NCI-H2029 treated with DMSO at 0.1 percent for 48 hours (cell line): ENCODE data around the gene DMRTB1.

ENCODE experiments used
- DNase-seq: peaks from one replicate; lab custom pipeline; 2025; lab: John Stamatoyannopoulos, UW

Gene DMRTB1

DNA sequence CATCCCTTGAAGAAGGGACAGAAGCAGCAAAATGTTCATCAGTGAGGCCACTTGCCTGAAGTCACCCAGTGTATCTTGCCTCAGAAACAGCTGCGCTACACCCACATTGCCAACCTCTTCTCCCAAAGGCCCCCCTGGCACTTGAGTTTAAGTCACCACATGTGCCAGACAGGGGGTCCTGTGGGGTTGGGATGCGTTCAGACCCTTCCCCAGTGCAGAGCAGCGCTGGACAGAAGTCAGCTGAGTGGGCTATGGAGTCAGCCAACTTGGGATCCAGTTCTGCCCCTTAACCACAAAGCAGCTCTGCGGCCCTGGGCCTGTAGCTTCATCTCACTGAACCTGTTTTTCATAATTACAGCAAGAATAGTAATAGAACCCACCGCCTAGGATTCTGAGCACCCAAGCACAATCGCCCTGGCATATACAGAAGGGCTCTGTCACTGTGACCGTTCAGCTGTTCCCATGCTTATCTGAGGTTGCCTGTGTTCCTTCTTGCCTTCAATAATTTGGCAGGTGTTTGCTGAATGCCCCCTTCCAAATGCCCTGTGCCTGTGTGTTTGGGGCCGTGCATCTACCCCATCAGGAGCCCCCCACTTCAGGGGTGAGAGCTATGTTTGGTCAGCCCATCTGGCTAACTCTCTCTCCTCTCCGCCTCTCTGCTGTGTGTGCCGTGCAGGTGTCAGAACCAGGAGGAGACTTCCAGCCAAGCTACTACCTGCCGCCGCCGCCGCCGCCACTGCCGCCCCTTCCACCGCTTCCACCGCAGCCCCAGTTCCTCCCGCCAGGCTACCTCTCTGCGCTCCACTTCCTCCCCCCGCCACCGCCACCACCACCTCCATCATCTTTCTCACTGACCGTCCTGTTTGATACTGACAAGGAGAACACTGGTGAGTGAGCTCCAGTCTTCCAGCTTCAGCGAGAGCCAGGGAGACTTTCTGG, 5.0 kb downstream of the DMRTB1 start:
- DNase-seq, result no peak

DNA sequence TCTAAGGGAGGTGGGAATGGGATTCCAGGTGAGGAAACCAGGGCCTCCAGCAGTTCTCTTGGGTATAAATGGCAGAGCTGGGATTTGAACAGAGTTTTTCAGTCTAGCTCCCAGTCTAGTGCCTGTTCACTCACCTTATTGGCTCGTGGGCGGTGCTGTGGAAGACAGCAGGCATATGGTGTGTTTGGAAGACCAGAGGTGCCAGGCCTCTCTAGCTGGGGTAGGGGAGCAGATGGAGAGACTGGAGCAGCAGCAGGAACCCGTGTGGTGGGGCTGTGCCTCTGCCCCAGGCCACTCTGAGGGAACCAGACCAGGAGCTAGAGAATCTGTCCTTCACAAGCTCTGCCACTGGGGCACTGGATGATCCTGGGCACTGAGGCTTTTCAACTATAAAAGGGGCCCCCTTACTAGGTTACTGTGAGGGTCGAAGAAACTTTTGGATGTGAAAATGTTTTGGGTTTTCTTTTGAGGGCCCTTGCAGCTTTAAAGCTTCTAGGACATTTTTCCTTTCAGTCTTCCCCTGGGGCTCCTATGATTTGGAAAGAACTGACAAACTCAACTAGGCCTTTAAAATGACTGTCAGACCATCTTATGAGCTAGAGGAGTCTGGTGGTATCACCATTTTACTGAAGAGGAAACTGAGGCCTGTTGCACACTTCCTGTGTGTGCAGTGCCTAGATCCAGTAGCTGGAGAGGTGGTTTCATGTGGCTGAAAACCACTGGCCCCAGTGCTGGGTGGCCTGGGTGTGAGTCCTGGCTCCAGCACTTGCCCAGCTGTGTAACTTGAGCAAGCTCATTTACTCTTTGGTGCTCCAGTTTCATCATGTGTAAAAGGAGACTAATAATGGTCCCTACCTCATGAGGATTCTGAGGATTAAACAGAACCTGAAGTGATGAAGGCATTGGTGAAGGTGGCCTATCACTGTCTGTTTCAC, 6.1 kb downstream of the DMRTB1 start:
- DNase-seq, result no peak

DNA sequence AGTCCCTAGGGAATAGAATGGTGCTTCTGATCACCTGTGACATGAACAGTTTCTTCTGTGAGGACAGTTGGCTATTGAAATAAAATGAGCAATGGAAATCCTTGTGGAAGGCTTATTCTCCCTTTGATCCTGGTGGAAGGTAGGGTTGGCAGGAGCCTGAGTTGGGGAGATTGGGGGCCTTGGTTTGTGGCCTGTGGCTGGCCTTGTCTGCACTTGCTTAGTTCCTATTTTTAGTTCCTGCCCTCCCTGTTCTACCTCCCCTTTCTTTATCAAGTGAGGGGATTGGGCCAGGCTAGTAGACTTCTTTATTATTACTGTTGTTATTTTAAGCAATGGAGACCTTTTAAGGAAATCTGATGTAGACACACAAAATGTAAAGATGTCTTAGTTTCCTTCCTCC, 8.2 kb downstream of the DMRTB1 start:
- no peak for DNase-seq

DNA sequence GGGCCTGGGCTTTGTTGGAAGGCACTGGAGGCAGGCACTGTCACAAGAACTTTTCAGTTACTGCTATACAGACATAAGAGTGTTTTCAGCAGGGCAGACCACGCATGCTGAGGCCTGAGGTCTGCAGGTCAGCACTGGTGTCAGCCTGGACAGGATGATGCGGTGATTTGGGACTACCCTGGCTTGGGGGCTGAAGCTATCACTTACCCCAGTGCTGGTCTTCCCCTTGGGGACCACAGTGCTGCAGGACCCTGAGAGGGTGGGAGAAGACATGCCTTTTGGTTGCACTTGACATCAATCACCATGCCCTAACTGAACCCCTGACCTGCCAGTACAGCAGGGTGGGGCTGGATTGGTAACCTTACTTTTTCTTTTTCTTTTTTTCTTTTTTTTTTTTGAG, 9.2 kb downstream of the DMRTB1 start:
- no peak for DNase-seq

DNA sequence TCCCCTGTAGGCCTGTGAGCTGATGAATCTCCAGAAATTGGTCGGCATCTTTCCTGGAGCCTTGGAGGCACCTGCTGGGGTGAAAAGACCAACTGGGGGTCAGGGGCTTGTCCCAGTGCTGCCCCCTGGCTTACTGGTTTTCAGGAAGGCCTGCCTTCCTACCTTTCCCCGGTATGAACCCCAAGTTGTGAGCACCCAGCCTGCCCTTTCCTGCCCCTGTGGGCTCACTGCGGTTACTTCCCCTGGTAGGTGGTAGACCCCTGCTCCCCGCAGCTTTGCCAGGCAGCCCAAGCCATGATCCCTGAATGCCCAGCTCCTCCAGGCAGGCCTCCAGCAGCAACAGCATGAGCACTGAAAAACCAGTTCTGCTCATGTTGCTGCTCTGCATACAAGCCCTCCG, 10.2 kb downstream of the DMRTB1 start:
- DNase-seq, result no peak

DNA sequence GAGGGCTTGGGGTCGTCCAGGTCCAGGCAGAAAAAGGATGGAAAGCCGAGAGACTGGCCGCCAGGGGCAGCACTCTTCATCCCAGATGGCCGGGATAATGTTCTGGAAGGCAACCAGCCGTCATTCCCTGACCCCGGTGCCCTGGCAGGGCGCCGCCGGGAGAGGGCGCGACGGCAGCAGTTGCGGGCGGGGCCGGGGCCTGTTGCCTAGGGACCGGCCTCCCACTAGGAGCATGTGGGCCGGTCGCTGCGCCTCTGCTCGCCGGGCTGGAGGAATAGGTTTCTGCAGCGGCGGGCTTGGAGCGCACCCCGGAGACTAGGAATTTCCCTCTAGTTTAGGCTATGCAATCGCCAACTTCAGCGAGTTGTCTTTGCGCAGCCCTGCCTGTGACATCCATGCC, 11.0 kb downstream of the DMRTB1 start:
- DNase-seq, result no peak

DNA sequence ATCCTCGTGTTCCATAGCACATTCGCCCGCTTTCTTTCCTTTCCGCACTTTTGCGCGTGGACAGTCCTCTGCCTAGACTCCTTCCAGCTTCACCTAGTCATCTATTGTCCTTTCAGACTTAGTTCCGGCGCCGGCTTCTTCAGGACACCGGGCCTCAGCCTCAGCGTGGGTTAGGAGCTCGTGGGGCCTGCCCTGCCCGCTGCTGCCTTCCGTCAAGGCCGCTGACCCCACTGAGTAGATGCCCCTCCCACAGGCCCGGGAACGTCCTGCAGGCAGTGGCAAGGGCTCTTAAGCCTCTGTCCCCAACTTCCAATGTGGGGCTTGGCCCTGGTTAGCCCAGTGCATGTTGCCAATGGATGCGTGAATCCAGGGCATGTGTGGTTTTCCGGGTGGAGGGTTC, 11.4 kb downstream of the DMRTB1 start:
- DNase-seq, result no peak

DNA sequence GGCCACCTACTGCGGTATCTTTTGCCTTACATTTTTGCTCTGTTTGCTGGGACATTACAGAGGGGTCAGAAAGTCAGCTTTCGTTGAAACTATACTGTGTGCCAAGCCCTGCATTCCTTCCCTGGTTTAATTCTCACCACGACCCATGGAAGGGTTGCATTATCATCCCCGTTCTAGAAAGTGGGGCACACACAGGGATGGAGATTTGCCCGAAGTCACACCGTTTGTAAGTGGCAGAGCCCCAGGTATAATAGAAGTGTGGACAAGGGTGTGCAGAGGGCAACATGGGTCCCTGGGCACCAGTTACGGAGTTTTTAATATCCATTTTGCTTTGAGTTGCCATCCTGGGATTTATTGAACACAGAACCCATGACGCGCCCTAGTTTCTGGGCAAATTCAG, 11.8 kb downstream of the DMRTB1 start:
- no peak for DNase-seq

DNA sequence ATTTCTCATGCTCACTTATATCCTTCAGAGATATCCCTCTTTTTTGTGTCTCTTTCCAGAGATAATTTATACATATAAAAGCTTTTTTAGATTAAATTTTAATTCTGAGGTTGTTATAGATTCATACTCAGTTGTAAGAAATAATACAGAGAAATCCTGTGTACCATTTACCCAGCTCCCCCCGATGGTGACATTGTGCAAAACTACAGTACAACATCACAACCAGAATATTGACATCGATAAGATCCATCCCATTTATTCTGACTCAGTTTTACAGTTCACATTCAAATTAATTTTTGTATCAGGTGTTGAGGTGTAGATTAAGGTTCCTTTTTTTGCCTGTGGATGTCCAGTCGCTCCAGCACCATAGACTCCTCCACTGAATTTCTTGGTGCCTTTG, 14.3 kb downstream of the DMRTB1 start:
- no peak for DNase-seq

DNA sequence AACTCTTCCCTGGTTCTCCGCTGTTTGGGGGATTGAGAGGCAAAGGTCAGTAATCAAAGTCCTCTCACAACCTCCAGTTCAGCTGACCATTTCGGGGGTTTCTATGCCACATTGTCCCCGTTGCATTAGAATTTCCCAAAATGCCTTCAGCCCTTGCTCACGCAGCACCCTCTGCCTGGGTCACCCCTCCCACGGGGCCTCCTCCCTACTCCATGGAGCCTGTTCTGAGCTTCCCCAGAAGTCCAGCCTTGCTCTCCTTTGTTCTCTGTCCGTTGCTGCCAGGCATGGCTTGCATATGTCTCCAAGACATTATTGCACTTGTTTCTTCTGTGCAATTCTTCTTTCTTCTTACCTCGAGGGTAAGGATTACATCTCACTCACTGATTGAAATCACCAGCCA, 16.5 kb downstream of the DMRTB1 start:
- no peak for DNase-seq

DNA sequence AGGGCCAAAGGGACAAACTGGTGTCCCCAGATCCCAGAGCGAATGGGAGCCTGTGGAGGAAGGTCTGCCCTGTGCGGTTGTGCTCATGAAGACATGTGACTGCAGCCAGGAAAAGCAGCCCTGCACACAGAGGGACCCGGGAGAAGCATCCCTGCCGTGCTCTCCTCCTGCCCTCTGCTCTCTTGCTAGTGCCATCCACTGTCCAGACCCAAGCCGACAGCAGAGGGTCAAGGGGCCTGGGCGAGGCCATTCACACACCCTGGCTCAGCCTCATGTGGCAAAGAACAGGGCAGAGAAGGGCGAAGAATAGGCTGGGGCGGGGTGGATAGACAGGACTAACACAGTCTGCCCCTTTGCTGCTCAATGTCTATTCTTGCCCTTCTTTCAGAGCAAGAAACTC, 17.4 kb downstream of the DMRTB1 start:
- no peak for DNase-seq

DNA sequence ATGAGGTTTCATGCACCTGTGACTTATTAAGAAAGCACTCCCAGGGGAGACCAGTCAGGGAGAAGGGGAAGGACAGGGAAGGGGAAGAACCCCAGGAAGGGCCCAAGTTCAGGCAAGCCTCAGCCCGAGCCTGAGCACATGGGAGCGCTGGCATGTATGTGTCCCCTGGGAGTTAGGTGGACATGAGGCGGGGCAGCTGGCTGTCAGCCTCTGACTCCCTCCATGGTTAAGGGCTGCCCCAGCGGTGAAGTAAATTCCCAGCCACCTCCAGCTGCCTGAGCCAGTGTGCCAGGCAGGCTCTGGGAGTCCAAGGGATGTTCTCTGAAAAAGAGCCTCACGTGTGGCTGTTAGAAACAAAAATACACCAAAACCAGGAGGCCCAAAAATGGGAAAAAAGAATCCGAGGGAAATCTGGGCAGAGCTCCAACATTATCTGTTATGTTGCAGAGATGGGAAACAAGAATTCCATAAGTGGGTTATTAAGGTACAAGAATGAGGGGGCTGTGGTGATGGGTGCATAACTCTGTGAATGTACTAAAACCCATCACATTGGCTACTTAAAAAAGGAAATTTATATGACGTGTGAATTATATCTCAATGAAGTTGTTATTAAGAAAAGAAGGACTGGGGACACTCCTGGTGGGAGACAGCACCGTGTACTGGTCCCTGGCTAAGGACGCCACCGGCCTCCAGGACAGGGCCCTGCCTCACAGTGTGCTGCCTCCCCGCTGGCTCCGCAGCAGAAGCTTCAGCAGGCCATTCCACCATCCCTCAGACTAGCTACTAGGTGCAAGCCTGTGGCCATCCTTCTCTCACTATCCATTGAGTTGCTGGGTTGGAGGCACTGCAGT, 18.7 kb downstream of the DMRTB1 start:
- no peak for DNase-seq

DNA sequence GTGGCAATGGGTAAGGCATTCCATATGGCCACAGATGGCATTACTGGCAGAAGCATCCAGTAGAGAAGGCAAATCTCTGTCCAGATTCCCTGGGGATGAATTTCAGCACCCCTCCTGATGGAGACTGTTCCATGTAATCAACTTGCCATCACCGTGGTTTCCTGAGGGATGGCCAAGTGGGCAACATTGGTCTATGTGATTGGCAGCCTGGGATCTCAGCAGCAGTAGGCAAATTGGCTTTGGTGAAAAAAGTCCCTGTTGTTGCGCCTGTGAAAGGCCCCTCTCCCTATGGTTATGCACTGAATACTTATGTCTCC, 19.3 kb downstream of the DMRTB1 start:
- no peak for DNase-seq

DNA sequence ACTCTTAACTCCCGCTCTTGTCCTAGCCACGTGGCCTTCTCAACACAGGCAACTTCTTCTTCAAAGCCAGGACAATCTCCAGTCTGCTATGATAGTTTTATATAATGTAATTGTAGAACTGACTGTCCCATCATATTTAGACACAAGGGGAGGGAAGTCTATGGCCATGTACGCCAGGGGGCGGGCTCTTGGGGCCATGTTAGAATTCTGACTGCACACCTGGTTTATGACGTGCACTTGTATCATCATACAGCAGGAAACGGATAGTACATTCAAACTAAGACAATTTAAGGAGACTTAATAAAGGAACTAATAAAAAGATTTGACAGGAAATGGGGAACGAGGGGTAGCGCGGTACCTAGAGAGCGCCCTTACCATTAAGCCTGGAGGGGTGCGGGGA, 21.5 kb downstream of the DMRTB1 start:
- no peak for DNase-seq

DNA sequence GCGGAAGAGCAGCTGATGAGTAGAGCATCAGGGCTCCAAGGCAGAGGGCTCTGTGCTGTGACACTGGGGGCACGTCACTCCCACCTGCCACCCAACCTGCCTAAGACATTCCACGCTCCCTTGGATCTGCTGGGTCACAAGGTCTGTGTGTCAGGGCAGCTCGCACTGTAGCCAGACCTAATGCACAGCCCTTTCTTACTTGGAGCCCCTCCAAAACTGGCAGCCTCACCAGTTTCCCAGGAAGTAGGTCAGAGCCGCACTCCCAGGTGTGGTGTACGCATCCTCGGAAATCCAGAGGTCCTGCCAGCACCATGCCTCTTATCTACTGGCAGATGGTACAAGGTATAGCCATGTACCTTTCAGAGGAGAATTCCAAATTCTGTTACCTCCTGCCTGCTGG, 22.3 kb downstream of the DMRTB1 start:
- DNase-seq, result no peak

DNA sequence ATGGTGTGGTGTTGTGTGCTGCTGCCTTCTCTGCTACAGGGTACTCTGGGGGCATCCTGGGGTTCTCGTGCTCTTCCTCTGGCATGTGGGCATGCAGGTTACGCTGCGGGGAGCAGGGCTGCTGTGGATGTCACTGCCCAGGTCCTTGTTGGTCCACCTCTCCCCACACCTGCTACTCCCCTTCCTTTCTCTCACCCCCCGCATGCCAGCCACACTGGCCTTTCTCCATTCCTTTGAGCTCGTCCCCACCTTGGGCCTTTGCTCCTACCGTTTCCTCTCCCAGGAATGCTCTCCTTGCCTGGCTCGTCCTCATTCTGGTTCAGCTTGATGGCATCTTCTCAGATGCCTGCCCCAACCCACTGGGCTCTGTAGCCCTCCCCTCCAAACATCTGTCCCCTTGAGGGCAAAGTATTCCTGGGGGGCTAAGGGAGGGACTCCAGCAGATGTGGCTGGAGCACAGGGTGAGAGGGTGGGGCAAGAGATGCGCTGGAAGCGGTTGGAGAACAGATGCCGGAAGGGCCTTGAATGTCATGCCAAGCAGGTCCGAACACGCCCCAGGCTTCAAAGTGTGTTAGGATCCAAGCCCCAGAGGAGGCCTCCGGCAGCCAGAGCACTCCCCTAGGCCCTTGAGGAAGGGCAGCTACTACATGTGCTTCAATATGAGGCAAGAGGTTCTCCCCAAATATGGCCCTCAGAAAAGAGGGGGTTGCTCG, 23.4 kb downstream of the DMRTB1 start:
- DNase-seq, result no peak

DNA sequence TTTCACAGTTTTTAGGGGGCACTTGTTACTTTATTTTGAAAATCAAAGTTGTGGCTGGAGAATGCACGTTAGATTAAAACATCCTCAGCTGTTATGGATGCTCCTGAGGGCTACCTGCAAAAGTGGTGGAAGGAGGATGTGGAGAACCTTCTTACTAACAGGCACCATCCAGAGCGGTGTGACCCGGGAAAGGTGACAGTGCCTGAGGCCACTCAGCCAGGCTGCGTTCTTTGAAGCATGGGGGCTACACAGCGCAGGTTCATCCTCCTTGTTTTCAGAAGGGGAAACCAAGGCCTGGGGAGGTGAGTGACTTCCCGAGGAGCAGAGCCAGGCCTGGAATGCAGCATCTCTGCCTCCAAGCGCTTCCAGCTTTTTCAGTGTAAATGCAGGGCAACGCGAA, 24.0 kb downstream of the DMRTB1 start:
- DNase-seq, result no peak

DNA sequence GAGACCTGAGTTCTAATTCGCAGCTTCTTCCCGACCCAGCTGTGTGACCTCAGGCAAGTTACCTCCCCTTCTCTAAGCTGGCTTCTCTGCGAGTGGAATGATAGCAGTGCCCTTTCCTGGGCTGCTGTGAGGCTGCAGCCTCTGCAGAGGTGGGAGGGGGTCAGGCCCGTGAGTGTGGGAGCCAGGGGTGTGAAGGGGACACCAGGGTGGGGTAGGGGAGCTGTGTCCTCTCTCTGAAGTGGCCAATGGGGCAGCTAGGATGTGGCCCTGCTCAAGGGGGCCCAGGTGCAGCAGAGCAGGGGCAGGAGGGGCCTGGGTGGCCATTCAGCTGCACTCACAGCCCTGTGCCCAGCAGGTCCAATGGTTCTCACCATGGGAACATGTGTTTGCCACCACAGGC, 24.5 kb downstream of the DMRTB1 start:
- DNase-seq, result no peak

DNA sequence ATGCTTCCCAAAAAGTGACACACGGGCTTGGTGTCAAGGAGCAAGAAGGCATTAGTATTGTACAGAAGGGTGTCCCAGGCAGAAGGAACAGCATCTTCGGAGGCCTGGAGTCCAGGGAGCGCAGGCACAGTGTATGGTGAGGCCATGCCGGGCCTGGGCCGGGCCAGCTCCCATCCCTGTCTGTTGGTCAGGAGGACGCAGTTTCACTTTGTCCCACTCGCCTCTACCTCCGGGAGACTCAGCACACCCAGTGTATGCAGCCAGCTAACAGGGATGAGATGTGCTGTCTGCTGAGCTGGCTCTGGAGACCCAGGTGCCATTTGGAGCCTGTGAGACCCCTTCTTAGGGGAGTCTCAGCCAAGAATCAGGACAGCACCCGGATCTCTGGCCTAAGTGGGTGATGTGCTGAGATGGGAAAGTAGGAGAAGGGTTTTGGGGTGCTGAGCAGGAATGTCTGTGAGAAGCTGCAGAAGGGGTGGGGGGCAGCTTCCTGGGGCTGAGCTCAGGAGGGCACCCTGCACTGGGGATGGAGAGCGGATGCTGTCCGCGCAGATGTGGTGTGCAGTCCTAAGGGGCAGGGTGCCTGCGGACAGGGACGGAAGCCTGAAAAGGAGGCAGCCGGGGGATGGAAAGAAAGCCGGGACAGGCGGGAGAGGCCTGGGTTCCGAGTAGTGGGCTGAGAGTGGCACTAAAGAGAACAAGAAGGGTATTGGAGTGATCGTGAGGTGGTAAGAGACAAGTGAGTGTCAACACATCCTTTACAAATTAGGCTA, 25.7 kb downstream of the DMRTB1 start:
- DNase-seq, result no peak

DNA sequence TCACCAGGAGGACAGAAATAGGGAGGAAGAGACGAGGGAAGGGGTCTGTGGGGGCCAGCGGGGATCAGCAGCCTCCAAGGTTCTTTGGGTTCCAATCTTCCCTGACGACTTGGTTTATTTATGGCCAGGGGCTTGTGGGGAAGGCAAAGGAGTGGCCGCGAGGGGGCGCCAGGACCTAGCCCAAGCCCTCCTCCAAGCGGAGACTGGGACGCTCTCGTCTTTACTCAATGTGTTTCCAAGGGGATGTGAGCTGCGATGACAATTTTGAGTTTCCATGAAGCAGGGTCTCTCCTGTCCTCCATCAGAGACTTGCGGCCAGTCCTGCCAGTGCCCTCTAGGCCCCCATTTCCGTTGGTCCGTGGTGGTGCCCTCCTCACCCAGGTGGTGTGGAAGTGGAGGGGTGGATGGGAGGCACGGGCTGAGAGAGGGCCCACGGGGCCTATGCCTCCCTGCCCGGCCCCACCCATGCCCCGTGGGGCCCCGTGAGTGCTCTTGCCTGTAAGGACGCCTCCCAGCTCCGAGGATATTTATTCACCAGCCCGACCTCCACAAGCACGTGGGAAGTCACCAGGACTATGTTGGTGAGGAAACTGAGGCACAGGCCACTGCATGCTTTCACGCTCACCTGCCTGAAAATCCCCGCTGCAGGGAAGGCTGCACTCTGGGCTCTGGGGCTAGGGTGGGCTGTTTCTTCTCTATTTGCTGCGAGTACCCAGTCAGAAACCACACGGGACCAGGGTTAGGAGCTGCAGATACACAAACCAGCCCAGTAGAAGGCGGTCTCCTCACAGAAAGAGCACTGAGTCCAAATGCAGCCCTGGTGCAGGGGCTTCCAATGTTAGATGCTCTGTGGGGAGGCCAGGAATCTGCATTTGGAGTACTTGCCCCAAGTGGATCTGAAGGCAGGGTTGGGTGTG, 26.5 kb downstream of the DMRTB1 start:
- DNase-seq, result peak; percentile 85
